Measurements from ENCODE around the gene KREMEN1. TPM values are rescaled to one million over a fixed set of nuclear protein-coding genes. Genes with fewer than 3 reads are reported as not detected.
"Not testable (repeated sequence)": the region's sequence is repeated elsewhere in the genome, so short reads cannot be mapped to it uniquely, and the experiment has no call there.

Gene KREMEN1
- total RNA-seq, 2 experiments from 2014 or later, result 0.17 to 0.31 TPM

DNA sequence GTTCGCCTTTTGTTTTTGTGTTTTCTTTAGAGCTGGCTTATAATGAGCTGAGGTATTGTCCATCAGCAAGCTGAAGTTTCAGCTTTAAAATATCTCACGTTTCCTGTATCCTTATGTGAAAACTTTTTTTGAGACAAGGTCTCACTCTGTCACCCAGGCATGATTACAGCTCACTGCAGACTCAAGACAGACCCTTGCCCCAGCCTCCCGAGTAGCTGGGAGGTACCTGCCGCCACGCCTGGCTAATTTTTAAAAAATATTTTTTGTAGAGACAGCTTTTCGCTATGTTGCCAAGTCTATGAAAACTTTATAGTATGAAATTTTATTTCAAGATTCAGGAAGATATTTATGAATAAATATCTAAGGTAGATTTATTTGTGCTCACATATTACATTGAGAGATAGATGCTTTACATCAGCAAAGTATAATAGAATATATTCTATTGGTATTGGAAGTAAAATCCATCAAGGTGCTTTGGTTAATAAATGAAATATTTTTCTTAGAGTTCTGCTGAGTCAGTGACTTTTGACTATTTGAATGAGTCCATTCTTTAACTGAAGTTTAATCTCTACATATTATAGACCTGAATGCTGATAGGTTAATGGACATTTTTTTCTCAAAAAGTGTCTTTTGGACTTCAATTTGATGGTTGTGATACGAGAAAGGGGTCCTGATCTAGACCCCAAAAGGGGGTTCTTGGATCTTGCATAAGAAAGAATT, 10.2 kb downstream of the KREMEN1 start:
- DNase-seq, result no peak
- Mint-ChIP-seq H3K9me3 (no peaks in the 10 kb centered on the region), H3K4me1 (ENCODE audit: low read depth) (no peaks in the 10 kb centered on the region), H3K27ac (no peak overlapping the region), H3K27me3 (peaks cover 12% of the 10 kb centered on the region), H3K4me3 (no peak overlapping the region), H3K36me3 (no peaks in the 10 kb centered on the region)
- ChIA-PET CTCF (interaction anchor here (1.1 kb wide), 1 partner anchor 162 kb away, joined by 3 read pairs; no protein-coding TSS in a partner anchor), POLR2A (no interaction called here)
- intact Hi-C loops (cut with micrococcal nuclease), result no loop called here

DNA sequence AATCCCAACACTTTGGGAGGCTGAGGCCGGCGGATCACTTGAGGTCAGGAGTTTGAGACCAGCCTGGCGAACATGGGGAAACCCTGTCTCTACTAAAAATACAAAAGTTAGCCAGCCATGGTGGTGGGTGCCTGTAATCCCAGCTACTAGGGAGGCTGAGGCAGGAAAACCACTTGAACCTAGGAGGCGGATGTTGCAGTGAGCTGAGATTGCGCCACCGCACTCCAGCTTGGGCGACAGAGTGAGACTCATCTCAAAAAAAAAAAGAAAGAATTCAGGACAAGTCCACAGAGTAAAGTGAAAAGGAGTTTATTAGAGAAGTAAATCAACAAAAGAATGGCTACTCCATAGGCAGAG, 10.7 kb downstream of the KREMEN1 start:
- H3K36me3 Mint-ChIP-seq; DNase-seq; CTCF ChIA-PET; H3K4me1 Mint-ChIP-seq (ENCODE audit: low read depth); H3K9me3 Mint-ChIP-seq; H3K4me3 Mint-ChIP-seq; intact Hi-C loops (cut with micrococcal nuclease); H3K27ac Mint-ChIP-seq; POLR2A ChIA-PET: not testable (repeated sequence)
- H3K27me3 Mint-ChIP-seq, result peaks cover 14% of the 10 kb centered on the region

DNA sequence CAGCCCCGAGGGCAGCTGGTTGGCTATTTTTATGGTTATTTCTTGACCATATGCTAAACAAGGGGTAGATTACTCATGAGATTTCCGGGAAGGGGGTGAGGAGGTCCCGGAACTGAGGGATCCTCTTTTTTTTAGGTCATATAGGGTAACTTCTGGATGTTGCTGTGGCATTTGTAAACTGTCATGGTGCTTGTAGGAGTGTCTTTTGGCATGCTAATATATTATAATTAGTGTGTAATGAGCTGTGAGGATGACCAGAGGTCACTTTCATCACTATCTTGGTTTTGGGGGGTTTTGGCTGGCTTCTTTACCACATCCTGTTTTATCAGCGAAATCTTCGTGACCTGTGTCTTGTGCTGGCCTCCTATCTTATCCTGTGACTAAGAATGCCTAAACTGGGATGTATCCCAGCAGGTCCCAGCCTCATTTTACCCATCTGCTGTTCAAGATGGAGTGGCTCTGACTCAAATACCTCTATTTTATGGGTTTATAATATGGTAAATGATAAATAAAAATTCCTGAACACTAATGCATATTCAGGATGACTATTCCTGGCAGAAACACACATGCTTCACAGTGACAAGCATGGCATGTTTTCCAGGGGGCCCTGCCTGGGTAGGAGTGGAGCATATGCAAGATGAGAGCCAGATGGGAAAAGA, 11.2 kb downstream of the KREMEN1 start:
- no peak for DNase-seq
- ChIA-PET CTCF (no interaction called here), POLR2A (no interaction called here)
- no peak overlapping the region for H3K27ac Mint-ChIP-seq
- H3K27me3 Mint-ChIP-seq, result peaks cover 11% of the 10 kb centered on the region
- H3K4me3 Mint-ChIP-seq, result no peak overlapping the region
- intact Hi-C loops (cut with micrococcal nuclease), result no loop called here
- no peaks in the 10 kb centered on the region for H3K36me3 Mint-ChIP-seq
- no peaks in the 10 kb centered on the region for H3K9me3 Mint-ChIP-seq
- H3K4me1 Mint-ChIP-seq (ENCODE audit: low read depth), result no peaks in the 10 kb centered on the region

DNA sequence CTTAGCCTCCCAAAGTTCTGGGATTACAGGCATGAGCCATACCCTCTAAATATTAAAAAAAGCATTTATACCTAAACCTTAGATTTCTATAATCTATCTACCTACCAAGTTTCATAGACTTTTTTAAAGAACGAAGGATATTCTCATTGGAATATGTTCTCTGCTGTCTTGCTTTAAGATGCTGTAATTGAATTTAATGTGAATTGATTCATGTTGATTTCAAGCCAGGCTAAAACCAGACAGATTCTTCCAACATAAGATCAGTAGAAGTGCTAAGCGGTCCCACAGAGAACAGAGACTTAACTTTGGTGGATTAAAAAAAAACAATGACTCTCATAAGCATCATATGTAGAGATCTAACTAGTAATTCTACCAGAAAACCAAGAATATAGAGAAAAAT, 14.2 kb downstream of the KREMEN1 start:
- intact Hi-C loops (cut with micrococcal nuclease), result no loop called here
- Mint-ChIP-seq H3K9me3 (no peaks in the 10 kb centered on the region), H3K4me1 (ENCODE audit: low read depth) (no peaks in the 10 kb centered on the region), H3K4me3 (no peak overlapping the region), H3K36me3 (no peaks in the 10 kb centered on the region), H3K27ac (no peak overlapping the region), H3K27me3 (peaks cover 17% of the 10 kb centered on the region)
- ChIA-PET POLR2A (no interaction called here), CTCF (no interaction called here)
- no peak for DNase-seq

DNA sequence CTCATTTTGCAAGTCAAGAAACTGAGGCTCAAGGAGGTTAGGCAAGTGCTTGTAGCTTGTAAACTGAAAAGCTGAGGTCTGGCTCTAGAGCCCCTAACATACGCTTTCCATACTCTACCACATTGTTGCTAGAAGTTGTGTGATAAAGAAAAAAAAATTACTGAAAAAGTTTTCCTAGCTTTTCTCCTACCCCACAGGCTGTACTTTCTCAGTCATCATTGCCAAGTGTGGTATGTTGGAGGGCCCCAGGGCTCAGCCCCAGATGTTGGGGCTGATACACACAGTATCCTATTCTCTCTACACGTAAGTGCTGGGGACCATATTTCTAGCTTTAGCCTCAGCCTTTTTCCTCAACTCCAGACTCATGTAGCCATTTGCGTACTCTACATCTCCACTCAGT, 16.0 kb downstream of the KREMEN1 start:
- no peak for DNase-seq
- no peak overlapping the region for H3K27ac Mint-ChIP-seq
- ChIA-PET CTCF (interaction anchor here (1.0 kb wide), 1 partner anchor 157 kb away, joined by 3 read pairs; no protein-coding TSS in a partner anchor), POLR2A (no interaction called here)
- no peaks in the 10 kb centered on the region for H3K36me3 Mint-ChIP-seq
- H3K27me3 Mint-ChIP-seq, result peaks cover 18% of the 10 kb centered on the region
- no peak overlapping the region for H3K4me3 Mint-ChIP-seq
- H3K9me3 Mint-ChIP-seq, result no peaks in the 10 kb centered on the region
- H3K4me1 Mint-ChIP-seq (ENCODE audit: low read depth), result no peaks in the 10 kb centered on the region
- intact Hi-C loops (cut with micrococcal nuclease), result no loop called here

DNA sequence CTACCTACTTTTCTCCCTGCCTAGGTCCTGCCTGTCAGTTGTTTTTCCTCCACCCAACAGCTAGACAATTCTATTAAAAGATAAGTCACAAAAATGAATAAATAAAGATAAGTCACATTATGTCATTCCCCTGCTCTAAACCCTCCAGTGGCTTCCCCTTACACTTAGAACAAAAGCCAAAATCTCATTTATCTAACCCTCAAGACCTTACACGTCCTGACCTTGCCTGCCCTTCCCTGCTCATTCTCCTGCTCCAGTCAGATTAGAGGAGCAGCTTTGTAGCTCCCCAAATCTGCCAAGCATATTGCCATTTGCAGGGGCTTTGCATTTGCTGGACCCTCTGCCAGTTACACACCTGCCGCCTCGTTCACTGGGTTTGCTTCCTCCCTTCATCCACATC, 16.7 kb downstream of the KREMEN1 start:
- Mint-ChIP-seq H3K27me3 (peaks cover 17% of the 10 kb centered on the region), H3K4me1 (ENCODE audit: low read depth) (no peaks in the 10 kb centered on the region), H3K9me3 (no peaks in the 10 kb centered on the region), H3K4me3 (no peak overlapping the region), H3K36me3 (no peaks in the 10 kb centered on the region), H3K27ac (no peak overlapping the region)
- POLR2A ChIA-PET, result no interaction called here
- intact Hi-C loops (cut with micrococcal nuclease), result no loop called here
- no peak for DNase-seq
- CTCF ChIA-PET, result interaction anchor here (1.3 kb wide), 1 partner anchor 156 kb away, joined by 3 read pairs; no protein-coding TSS in a partner anchor

DNA sequence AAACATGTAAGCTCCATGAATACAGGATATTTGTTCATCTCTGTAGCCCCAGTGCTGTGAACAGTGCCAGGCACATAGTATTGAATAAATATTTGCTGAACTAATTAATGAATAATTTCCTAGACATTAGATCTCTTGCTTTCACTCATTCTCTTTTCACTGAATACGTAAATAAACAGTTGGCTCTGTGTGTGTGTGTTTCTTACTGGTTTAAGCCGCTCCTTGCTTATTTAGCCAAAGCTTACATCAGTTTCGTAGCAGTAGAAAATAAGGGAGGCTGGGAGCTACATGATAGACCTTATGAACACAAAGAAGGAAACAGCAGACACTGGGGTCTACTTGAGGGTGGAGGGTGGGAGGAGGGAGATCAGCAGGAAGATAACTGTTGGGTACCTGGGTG, 17.2 kb downstream of the KREMEN1 start:
- DNase-seq, result no peak

DNA sequence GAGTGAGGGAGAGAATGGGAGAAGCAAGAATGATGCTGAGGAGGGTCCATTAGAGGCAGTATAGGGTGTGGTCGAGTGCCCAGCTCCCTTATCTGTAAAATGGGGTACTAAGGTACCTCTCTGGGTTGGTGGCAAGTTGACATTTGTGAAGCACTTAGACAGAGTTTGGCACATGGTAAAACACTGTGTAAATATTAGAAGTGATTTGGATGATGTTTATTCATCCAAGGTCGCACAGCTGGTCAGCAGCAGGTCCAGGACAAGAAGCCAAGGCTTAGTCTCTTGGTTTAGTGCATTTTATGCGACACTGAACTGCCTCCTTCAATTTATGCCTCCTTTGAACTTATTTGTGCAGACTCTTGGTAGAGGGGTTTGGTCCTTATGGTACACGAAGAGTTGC, 19.4 kb downstream of the KREMEN1 start:
- Mint-ChIP-seq H3K9me3 (no peaks in the 10 kb centered on the region), H3K27ac (no peak overlapping the region), H3K27me3 (peaks cover 17% of the 10 kb centered on the region), H3K36me3 (no peaks in the 10 kb centered on the region), H3K4me1 (ENCODE audit: low read depth) (no peaks in the 10 kb centered on the region), H3K4me3 (no peak overlapping the region)
- ChIA-PET POLR2A (no interaction called here), CTCF (no interaction called here)
- intact Hi-C loops (cut with micrococcal nuclease), result no loop called here
- no peak for DNase-seq

More for the DNA sequence above, 17.2 kb downstream of the KREMEN1 start:
- Mint-ChIP-seq H3K4me3 (no peak overlapping the region), H3K27me3 (peaks cover 17% of the 10 kb centered on the region), H3K4me1 (ENCODE audit: low read depth) (no peaks in the 10 kb centered on the region), H3K36me3 (no peaks in the 10 kb centered on the region), H3K27ac (no peak overlapping the region), H3K9me3 (no peaks in the 10 kb centered on the region)
- intact Hi-C loops (cut with micrococcal nuclease), result no loop called here
- ChIA-PET CTCF (interaction anchor here (1.3 kb wide), 1 partner anchor 156 kb away, joined by 3 read pairs; no protein-coding TSS in a partner anchor), POLR2A (no interaction called here)

DNA sequence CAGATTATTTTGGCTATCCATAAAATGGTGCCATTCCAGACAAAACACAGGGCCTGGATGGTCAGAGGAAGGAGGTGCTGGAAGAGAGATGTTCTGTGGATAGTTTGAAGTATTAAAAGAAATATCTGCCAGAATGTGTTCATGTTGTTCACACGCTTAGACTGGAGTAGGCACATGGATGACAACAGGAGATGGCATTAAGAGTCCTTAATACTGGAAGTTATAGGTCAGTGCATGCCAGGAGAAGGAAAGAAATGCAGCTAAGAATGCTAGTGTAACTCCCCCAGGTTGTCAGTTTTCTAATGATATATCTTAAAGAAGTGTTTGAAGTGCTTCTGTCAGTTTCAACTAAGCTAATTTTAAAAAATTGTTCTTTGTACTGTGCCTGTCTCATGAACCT, 20.2 kb downstream of the KREMEN1 start:
- DNase-seq, result no peak
- Mint-ChIP-seq H3K9me3 (no peaks in the 10 kb centered on the region), H3K4me3 (no peak overlapping the region), H3K4me1 (ENCODE audit: low read depth) (no peaks in the 10 kb centered on the region), H3K36me3 (no peaks in the 10 kb centered on the region), H3K27me3 (peaks cover 15% of the 10 kb centered on the region), H3K27ac (no peak overlapping the region)
- ChIA-PET CTCF (no interaction called here), POLR2A (no interaction called here)
- intact Hi-C loops (cut with micrococcal nuclease), result no loop called here

DNA sequence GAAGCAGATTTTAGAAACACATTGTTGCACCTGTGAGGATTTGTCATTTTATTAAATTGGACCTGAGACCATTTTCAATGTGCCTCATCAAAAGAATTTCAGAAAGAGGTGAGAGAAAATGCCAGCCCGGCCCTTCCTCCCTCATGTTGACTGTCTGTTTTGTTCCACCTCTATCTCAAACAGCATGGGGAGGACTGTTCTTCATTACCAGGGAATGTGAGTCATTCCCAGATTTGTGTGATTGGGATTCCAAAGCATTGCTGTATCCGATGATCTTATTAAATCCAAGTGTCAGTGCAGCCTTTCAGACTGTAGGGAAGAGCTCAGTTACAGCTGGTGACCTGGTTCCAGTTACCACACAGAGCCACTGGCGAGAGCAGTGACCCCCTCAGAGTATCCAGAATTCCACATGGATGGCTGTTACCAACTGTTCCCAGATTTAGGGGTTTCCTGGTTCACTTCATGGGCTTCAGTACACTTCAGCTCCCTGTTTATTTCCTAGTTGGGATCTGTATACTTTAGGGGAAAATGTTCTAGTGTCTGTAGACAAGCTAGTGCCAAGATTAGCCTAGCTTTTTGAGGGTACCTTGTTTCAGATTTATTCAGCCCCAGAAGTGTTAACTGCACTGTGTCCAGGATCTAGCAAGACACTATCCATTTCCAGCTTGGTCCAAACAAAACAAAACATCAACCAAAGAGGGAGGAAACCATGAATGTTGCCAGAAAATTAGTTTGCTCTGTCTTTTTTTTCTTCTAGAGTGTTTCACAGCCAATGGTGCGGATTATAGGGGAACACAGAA, 20.9 kb downstream of the KREMEN1 start:
- H3K27me3 Mint-ChIP-seq, result peaks cover 14% of the 10 kb centered on the region
- H3K4me1 Mint-ChIP-seq (ENCODE audit: low read depth), result no peaks in the 10 kb centered on the region
- H3K9me3 Mint-ChIP-seq, result no peaks in the 10 kb centered on the region
- intact Hi-C loops (cut with micrococcal nuclease), result no loop called here
- DNase-seq, result no peak
- no peak overlapping the region for H3K27ac Mint-ChIP-seq
- H3K36me3 Mint-ChIP-seq, result no peaks in the 10 kb centered on the region
- no peak overlapping the region for H3K4me3 Mint-ChIP-seq
- POLR2A ChIA-PET, result no interaction called here
- CTCF ChIA-PET, result no interaction called here

DNA sequence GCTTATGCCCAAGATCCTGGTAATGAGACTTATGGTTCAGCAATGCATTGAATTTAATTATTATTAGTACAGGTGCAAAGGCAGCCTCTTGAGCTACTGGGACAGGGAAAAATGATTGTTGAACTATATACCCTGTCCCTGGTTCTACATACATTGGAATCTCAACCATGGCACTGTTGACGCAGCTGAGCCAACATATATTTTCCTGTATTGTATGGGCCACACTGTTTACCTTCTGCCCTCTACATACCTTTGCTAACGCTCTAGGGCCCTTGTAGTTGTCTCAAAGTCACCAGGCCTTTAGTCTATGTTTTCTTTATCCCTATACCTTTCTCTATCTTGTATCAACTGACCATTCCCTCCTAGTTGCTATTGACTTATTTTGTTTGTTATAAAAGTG, 22.6 kb downstream of the KREMEN1 start:
- intact Hi-C loops (cut with micrococcal nuclease), result no loop called here
- DNase-seq, result no peak
- peaks cover 6% of the 10 kb centered on the region for H3K27me3 Mint-ChIP-seq
- no peaks in the 10 kb centered on the region for H3K9me3 Mint-ChIP-seq
- ChIA-PET CTCF (interaction anchor here (1.8 kb wide), 1 partner anchor 58 kb away, joined by 4 read pairs; no protein-coding TSS in a partner anchor), POLR2A (no interaction called here)
- no peaks in the 10 kb centered on the region for H3K4me1 Mint-ChIP-seq (ENCODE audit: low read depth)
- H3K27ac Mint-ChIP-seq, result no peak overlapping the region
- H3K36me3 Mint-ChIP-seq, result no peaks in the 10 kb centered on the region
- no peak overlapping the region for H3K4me3 Mint-ChIP-seq

DNA sequence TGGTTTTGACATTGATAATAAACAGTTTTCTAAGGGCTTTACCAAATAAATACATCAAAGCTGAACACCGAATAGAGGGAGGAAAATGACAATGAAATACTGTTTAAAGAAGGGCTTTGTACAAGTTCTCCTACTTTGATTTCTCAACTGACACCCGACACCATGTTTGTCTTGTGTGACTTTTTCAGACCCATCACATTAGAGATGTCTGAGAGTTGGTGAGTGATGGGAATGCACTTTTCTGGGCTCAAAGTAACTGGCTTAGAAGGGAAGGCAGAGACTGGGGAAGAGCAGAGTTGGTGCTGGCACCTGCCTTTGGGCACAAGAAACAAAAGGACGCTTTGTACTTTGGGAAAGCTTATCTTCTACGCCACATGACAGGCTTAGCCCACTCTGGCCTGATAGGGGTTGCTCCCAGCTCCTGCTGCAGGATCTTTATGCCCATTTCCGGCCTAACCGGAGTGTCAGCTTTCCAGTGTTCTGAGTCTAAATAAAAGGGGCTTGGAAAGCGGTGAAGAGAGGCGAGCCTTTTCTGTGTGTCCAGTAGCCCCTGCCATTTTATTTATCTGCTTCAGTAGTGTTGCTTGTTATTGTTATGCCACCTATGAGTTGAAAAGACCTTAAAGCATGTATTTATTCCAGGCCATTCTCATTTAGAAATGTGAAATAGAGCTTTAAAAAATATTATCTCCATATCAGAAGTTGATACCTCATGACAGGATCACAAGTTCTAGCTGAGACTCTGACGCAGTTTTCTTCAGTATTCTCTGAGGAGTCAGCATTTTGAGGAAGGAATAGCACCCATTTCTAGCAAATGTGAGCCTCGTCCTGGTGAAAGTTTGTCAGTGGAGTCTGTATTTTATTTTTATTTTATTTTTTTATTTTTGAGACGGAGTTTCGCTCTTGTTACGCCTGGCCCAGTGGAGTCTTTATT, 24.2 kb downstream of the KREMEN1 start:
- no peak for DNase-seq
- Mint-ChIP-seq H3K36me3 (no peaks in the 10 kb centered on the region), H3K4me1 (ENCODE audit: low read depth) (no peaks in the 10 kb centered on the region), H3K27me3 (peaks cover under 1% of the 10 kb centered on the region), H3K4me3 (no peak overlapping the region), H3K27ac (no peak overlapping the region), H3K9me3 (no peaks in the 10 kb centered on the region)
- ChIA-PET POLR2A (no interaction called here), CTCF (interaction anchor here (1.0 to 1.8 kb wide), 2 partner anchors 57 to 148 kb away, joined by 4 read pairs; no protein-coding TSS in a partner anchor)
- intact Hi-C loops (cut with micrococcal nuclease), result no loop called here
